Astrocyte (in vitro differentiated cells and primary cell): Measurements from ENCODE around the gene CNNM2. TPM values are rescaled to one million over a fixed set of nuclear protein-coding genes. Genes with fewer than 3 reads are reported as not detected.

Experiments used
- DNase-seq: peaks from one replicate; pipeline ENCODE4 v3.0.0-alpha.2; 2010; ENCODE audit warnings: low read depth
- FAIRE-seq: peaks from 2 replicates; lab custom pipeline; 2011; peaks lifted over from hg19 to GRCh38; lab: Jason Lieb, UNC
- H2AFZ ChIP-seq: 2 replicates; pipeline ENCODE4 v1.6.0; 2012; ENCODE audit warnings: low read depth, low read length, inconsistent platforms
- H3K27ac ChIP-seq: 2 replicates; pipeline ENCODE4 v1.5.1; 2011; ENCODE audit warnings: low read depth, low read length, inconsistent platforms
- H3K27me3 ChIP-seq: 2 replicates; pipeline ENCODE4 v1.6.0; 2011; ENCODE audit warnings: low read length, inconsistent platforms; ENCODE audit not compliant: insufficient read depth
- H3K36me3 ChIP-seq: 2 replicates; pipeline ENCODE4 v1.5.1; 2011; ENCODE audit warnings: low read length, inconsistent platforms; ENCODE audit not compliant: insufficient read depth
- H3K4me1 ChIP-seq: 2 replicates; pipeline ENCODE4 v1.5.1; 2011; ENCODE audit warnings: low read length, inconsistent platforms; ENCODE audit not compliant: insufficient read depth
- H3K4me2 ChIP-seq: 2 replicates; pipeline ENCODE4 v1.6.0; 2012; ENCODE audit warnings: low read length, inconsistent platforms
- H3K4me3 ChIP-seq: 2 replicates; pipeline ENCODE4 v1.5.1; 2011; ENCODE audit warnings: low read depth, mild to moderate bottlenecking, low read length, inconsistent platforms; ENCODE audit not compliant: insufficient read depth
- H3K79me2 ChIP-seq: 2 replicates; pipeline ENCODE4 v1.6.0; 2012; ENCODE audit warnings: mild to moderate bottlenecking, low read length, inconsistent platforms; ENCODE audit not compliant: insufficient read depth
- H3K9ac ChIP-seq: 2 replicates; pipeline ENCODE4 v1.6.0; 2012; ENCODE audit warnings: mild to moderate bottlenecking, low read length, inconsistent platforms
- H3K9me3 ChIP-seq: 2 replicates; pipeline ENCODE4 v1.5.1; 2012; ENCODE audit warnings: low read depth, mild to moderate bottlenecking, low read length, inconsistent platforms; ENCODE audit not compliant: insufficient read depth
- H4K20me1 ChIP-seq: 2 replicates; pipeline ENCODE4 v1.6.0; 2012; ENCODE audit warnings: low read length, inconsistent platforms; ENCODE audit not compliant: insufficient read depth
- H3K27ac Mint-ChIP-seq: one replicate; pipeline ENCODE4 v1.8.0; 2021; ENCODE audit warnings: mild to moderate bottlenecking, mixed read lengths; ENCODE audit not compliant: unreplicated experiment
- H3K27me3 Mint-ChIP-seq: one replicate; pipeline ENCODE4 v1.8.0; 2021; ENCODE audit warnings: low read depth, mixed read lengths; ENCODE audit not compliant: unreplicated experiment
- H3K36me3 Mint-ChIP-seq: one replicate; pipeline ENCODE4 v1.8.0; 2021; ENCODE audit warnings: low read depth, mixed read lengths; ENCODE audit not compliant: unreplicated experiment
- H3K4me1 Mint-ChIP-seq: one replicate; pipeline ENCODE4 v1.8.0; 2021; ENCODE audit warnings: low read depth, mixed read lengths; ENCODE audit not compliant: unreplicated experiment
- H3K4me3 Mint-ChIP-seq: one replicate; pipeline ENCODE4 v1.8.0; 2021; ENCODE audit warnings: mild to moderate bottlenecking, moderate library complexity, mixed read lengths; ENCODE audit not compliant: unreplicated experiment
- H3K9me3 Mint-ChIP-seq: one replicate; pipeline ENCODE4 v1.8.0; 2021; ENCODE audit warnings: mild to moderate bottlenecking, mixed read lengths; ENCODE audit not compliant: unreplicated experiment
- EZH2 ChIP-seq: IDR thresholded peaks from 2 replicates; pipeline ENCODE4 v1.6.1; 2012; ENCODE audit warnings: mild to moderate bottlenecking, low read length, inconsistent platforms; ENCODE audit not compliant: insufficient read depth
- total RNA-seq: library from RNA; stranded (reverse); gene quantifications from 2 replicates; pipeline ENCODE4 v1.2.1, GENCODE V29; 2021
- TF ChIP-seq, protein P1 (sequence below): IDR thresholded peaks from 2 replicates; pipeline ENCODE4 v1.5.1; 2011; ENCODE audit warnings: low read depth, mild to moderate bottlenecking, inconsistent platforms, low read length, moderate library complexity; ENCODE audit not compliant: insufficient read depth

The CNNM2 gene
- total RNA-seq, 1 donor from 2014 or later = 9.9 TPM

- H2AFZ ChIP-seq = no peak overlapping the region
- no peaks in the 10 kb centered on the region for H4K20me1 ChIP-seq
- FAIRE-seq = no peak
These were observed 124.0 kb downstream of the CNNM2 start for GRCh38 chr10:103042129-103042528.

DNA sequence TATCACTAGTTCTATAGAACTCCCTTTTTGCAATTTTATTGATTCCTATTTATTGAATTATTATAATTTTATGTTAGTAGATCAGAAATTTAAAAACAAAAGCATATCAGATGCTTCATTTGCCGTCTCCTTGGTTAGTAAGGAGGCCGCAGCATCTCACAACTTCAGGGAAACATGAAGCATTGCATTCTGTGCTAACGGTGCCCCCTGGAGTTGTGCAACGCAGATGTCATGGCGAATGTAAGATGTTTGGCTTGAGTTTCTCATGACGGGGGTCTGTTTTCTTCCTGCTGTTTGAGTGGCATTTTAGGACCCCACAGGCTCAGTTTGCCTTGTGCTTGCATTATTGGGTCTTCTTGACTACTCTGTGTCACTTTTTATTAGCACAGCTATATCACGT lies 124.8 kb downstream of the CNNM2 start:
- Mint-ChIP-seq H3K27ac (no peak overlapping the region), H3K4me1 (peaks cover 31% of the 10 kb centered on the region)
- no peaks in the 10 kb centered on the region for H3K79me2 ChIP-seq

More at GRCh38 chr10:103042129-103042528, 124.0 kb downstream of the CNNM2 start:
- Histone ChIP-seq H3K27ac (no peak overlapping the region), H3K9ac (no peak overlapping the region), H3K4me3 (no peak overlapping the region), H3K4me1 (peaks cover 22% of the 10 kb centered on the region), H3K9me3 (no peaks in the 10 kb centered on the region), H3K4me2 (no peak overlapping the region), H3K27me3 (no peaks in the 10 kb centered on the region), H3K79me2 (no peaks in the 10 kb centered on the region), H3K36me3 (no peaks in the 10 kb centered on the region)
- Mint-ChIP-seq H3K27me3 (no peaks in the 10 kb centered on the region), H3K4me3 (no peak overlapping the region), H3K36me3 (peaks cover 2% of the 10 kb centered on the region), H3K9me3 (no peaks in the 10 kb centered on the region), H3K4me1 (peaks cover 31% of the 10 kb centered on the region), H3K27ac (no peak overlapping the region)
- TF ChIP-seq EZH2 = no peak
- TF ChIP-seq, protein P1, sequence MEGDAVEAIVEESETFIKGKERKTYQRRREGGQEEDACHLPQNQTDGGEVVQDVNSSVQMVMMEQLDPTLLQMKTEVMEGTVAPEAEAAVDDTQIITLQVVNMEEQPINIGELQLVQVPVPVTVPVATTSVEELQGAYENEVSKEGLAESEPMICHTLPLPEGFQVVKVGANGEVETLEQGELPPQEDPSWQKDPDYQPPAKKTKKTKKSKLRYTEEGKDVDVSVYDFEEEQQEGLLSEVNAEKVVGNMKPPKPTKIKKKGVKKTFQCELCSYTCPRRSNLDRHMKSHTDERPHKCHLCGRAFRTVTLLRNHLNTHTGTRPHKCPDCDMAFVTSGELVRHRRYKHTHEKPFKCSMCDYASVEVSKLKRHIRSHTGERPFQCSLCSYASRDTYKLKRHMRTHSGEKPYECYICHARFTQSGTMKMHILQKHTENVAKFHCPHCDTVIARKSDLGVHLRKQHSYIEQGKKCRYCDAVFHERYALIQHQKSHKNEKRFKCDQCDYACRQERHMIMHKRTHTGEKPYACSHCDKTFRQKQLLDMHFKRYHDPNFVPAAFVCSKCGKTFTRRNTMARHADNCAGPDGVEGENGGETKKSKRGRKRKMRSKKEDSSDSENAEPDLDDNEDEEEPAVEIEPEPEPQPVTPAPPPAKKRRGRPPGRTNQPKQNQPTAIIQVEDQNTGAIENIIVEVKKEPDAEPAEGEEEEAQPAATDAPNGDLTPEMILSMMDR = no peak
- no peak for DNase-seq

More for the DNA sequence above, 124.8 kb downstream of the CNNM2 start:
- Histone ChIP-seq H3K9me3 (no peaks in the 10 kb centered on the region), H3K4me2 (no peak overlapping the region), H2AFZ (no peak overlapping the region), H3K27ac (no peak overlapping the region), H3K4me1 (peaks cover 22% of the 10 kb centered on the region), H3K27me3 (no peaks in the 10 kb centered on the region), H4K20me1 (no peaks in the 10 kb centered on the region), H3K4me3 (no peak overlapping the region), H3K9ac (no peak overlapping the region), H3K36me3 (no peaks in the 10 kb centered on the region)
- DNase-seq (no peak), FAIRE-seq (peak; percentile 50)
- Mint-ChIP-seq H3K4me3 (no peak overlapping the region), H3K36me3 (peaks cover 2% of the 10 kb centered on the region), H3K9me3 (no peaks in the 10 kb centered on the region), H3K27me3 (no peaks in the 10 kb centered on the region)
- no peak for TF ChIP-seq EZH2
- TF ChIP-seq, protein P1 = no peak
